GM12891 (cell line): Measurements from ENCODE around the gene USP32.
A peak's percentile ranks its signal among the peaks of the same experiment; 100 is the strongest.

ENCODE experiments used
- DNase-seq: peaks from one replicate; pipeline ENCODE4 v3.0.0; 2011; ENCODE audit warnings: low spot score; ENCODE audit not compliant: insufficient read length
- FAIRE-seq: peaks from 2 replicates; lab custom pipeline; 2011; peaks lifted over from hg19 to GRCh38; lab: Jason Lieb, UNC
- PAX5 ChIP-seq: IDR thresholded peaks from 2 replicates; pipeline ENCODE4 v1.6.1; 2011; ENCODE audit warnings: low read length, moderate library complexity, mild to moderate bottlenecking; ENCODE audit not compliant: insufficient read depth, severe bottlenecking
- POLR2A ChIP-seq: IDR thresholded peaks from 2 replicates; pipeline ENCODE4 v1.6.1; 2011; ENCODE audit warnings: low read depth, low read length, control low read depth
- POLR2AphosphoS5 ChIP-seq: IDR thresholded peaks from 2 replicates; pipeline ENCODE4 v1.6.1; 2011; ENCODE audit warnings: low read depth, low read length, control low read depth
- POU2F2 ChIP-seq: IDR thresholded peaks from 2 replicates; pipeline ENCODE4 v1.6.1; 2011; ENCODE audit warnings: low read depth, mild to moderate bottlenecking, control low read depth, low read length, moderate library complexity
- SPI1 ChIP-seq: IDR thresholded peaks from 2 replicates; pipeline ENCODE4 v1.6.1; 2011; ENCODE audit warnings: low read depth, low read length, control low read depth
- TAF1 ChIP-seq: IDR thresholded peaks from 2 replicates; pipeline ENCODE4 v1.6.1; 2011; ENCODE audit warnings: low read depth, low read length, control low read depth

Gene USP32

DNA sequence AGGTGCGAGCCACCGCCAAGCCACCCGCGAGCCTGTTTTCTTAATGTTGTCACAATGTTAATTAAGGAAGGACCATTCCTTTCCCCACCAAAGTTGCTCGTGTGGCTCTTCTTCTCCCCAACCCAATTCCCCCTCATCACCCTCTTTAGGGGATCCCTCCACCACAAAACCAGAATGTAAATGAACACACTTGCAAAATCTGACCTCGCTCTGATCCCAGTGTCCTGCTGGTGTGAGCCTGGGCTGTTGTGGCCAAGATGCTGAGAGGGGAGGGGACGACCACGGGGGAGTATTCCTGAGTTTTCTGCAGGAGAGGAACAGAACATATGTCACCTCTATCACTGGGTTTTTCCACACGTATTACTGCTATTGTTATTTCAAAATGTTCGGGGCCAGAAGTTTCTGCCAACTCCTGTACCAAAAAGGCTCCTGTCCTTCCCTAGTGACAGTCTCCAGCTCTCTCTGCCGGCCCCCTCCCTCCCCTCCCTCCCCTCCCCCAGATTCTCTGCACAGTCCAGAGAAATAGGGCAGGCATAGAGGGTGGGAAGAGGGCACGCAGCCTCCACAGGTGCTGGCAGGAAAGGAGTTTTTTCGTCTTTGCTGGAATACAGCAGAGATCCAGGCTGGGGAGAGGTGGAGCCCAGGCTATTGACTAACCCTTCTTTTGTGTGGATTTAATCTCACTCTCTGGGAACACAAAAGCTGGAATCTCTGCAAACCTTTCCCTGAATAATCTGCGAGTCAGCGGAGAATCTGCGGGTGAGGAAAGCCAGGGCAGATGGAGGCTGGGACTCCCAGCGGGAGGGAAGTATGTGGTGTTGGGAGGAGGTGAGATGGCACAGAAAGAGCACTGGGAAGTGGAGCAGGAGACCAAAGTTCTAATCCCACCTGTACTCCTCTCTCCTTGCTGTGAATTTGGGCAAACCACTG is 246.7 kb downstream of the USP32 start:
- FAIRE-seq (no peak), DNase-seq (no peak)
- TF ChIP-seq SPI1 (no peak), POLR2AphosphoS5 (no peak), POU2F2 (no peak), PAX5 (no peak), POLR2A (no peak)

DNA sequence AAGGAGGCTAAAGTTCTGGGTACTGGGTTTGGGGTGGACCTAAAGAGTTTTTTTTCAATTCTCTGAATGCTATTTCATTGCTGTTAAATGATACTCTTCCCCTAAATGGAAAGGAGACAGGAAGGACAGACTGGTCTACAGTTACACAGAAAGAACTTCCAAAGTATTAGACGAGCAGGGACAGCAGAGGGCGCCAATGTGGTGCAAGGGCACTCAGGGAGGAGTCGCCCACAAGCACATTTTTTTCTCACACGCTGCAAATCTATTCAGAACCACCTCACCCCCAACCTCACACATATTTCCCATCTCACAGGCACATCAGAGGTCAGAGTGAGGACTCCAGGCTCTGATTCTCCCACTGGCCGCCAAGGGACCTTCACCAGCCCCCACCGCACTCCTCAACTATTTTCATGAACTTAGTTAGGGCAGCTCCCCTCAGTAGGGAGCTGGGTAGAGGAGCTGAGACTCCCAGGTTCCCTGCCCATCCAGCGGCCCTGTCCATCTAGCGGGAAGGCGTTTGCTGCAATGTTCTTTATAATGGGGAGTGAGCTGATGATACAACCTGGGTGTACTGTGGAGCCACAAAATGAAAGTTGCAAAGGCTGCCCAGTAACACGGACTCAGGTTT is 248.9 kb downstream of the USP32 start:
- TF ChIP-seq POU2F2 (no peak), PAX5 (no peak), POLR2AphosphoS5 (no peak), POLR2A (no peak), TAF1 (no peak), SPI1 (no peak)
- no peak for DNase-seq
- FAIRE-seq, result peak; percentile 94

DNA sequence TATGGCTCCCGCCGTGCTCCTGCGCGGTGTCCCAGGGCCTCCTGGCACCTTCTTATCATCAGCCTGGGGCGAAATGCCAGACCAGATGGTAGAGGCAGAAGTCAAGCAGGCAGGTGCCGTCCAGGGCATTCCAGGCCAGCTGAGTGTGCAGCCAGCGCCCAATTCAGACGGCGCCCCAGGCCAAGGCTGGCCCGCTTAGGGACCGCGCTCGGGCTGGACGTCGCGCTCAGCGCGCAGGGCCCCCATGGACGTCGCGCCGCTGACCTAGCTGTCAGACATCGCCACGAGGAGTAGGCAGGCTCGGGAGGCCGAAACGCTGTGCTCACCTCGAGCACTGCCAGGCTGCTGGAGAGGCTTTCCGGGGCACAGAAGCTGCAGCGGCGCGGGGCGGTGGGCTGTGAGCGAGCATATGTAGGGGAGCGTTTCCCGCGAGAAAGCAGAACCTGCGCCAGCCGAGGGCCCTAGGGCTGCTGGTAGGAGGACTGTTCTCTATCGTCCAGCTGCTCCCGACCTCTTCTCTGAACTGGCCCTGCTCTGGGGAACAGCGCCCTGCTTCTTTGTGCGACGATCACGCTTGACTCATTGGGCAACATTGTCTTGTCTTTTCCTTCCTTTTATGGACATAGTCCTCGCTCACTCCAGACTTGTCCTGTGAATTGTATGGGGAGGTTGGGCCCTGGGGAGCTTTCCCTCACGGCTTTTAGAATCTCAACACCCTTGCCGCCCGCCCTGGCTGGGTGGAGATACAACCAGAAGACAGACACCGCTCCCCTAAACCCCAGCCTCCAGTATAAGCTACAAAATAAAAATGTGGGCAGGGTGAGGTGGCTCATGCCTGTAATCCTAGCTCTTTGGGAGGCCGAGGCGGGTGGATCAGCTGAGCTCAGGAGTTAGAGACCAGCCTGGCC is 250.6 kb downstream of the USP32 start:
- DNase-seq (no peak), FAIRE-seq (no peak)
- no peak for TF ChIP-seq SPI1
- no peak for TF ChIP-seq POU2F2
- TF ChIP-seq PAX5, result no peak
- no peak for TF ChIP-seq POLR2AphosphoS5
- TF ChIP-seq POLR2A, result no peak
- TF ChIP-seq TAF1, result no peak

DNA sequence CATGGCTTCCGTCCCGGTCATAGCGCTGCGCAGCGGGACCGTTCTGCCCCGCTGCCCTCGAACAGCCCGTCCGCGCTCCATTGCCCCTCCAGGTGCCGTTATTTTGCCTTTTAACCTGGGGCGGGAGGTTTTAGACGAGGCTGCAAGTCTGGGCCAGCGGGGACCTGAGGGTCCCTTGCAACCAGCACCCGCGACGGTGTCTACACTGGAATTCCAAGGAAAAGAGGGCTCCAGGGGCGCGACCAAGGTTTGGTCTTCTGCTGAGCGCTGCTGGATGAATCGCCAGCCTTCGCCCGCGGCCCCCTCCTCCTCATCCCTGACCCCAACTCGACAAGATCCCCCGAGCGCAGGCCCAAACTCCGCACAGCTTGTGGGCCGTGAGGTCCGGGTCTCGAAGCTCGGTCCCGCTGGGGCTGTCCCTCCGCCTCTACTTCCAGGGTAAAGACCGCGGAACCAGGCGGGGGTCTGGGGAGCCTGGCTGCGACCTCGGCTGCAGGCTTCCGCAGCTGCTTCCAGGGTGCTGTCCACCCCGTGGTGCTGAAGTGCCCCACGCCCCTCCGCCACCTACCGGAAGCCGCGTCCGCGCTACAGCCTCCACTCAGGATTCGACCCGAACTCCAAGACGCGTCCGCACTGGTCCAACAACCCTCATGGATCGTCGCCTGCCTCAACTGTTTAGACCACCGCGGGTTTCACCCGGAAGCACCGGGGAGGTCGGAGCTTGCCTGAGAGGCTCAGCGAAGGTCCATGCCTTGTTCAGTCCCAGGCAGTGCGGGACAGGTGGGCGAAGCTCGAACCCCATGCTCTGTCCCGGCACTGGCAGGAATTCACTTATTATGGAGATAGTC is 252.3 kb downstream of the USP32 start:
- FAIRE-seq, result peak; percentile 66
- DNase-seq, result no peak
- TF ChIP-seq POLR2AphosphoS5 (no peak), PAX5 (no peak), POLR2A (no peak), TAF1 (no peak), SPI1 (no peak), POU2F2 (no peak)

DNA sequence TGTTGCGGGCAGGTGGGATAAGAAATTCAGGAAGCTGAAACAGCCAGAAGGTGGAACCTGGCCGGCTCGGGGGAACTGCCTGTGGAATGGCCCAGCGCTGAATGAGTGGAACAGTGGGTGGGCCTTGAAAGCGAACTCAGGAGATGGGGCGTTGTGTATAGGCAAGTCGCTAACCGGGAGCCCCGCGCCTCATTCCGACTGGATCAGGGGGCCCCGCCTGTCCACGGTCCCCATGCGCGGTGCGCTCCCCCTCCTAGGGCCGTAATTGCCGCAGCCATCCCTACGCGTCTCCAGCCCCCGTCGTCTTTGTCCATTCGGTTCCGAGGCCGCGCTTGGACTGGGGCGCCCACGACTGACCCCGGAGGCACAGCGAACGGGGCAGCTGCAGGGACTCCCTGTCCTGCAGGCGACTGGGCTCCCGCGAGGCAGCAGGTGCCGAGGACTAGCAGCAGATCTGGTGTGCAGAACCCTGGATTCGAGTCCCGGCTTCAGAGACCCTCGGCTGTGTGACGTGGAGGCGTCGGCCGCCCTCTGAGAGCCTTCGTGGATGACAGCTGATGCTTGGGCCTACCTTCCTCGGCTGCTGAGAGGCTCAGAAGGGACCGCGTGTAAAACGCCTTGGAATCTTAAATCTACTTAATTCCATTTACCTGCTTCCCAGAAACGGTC is 253.0 kb downstream of the USP32 start:
- no peak for TF ChIP-seq POLR2A
- DNase-seq, result no peak
- FAIRE-seq, result no peak

DNA sequence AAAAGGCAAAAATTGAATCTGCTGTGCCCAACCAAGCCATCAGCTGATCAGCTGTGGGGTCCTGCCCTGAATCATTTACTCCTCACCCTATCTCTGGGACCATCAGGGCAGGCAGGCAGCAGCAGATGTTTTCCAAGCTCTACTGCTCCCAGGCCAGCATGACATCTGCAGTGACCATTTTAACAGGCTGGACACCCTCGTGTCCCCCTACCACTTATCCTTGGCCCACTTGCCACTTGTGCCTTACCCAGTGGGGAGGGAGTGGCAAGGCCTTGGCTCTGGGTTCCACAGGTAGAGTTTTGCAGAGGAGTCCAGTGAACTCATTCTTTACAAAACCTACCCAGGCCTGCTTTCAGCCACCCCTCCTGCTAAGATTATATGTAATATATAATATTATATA is 254.2 kb downstream of the USP32 start:
- no peak for FAIRE-seq
- TF ChIP-seq PAX5 (no peak), POLR2AphosphoS5 (no peak), SPI1 (no peak), TAF1 (no peak), POLR2A (no peak), POU2F2 (no peak)

DNA sequence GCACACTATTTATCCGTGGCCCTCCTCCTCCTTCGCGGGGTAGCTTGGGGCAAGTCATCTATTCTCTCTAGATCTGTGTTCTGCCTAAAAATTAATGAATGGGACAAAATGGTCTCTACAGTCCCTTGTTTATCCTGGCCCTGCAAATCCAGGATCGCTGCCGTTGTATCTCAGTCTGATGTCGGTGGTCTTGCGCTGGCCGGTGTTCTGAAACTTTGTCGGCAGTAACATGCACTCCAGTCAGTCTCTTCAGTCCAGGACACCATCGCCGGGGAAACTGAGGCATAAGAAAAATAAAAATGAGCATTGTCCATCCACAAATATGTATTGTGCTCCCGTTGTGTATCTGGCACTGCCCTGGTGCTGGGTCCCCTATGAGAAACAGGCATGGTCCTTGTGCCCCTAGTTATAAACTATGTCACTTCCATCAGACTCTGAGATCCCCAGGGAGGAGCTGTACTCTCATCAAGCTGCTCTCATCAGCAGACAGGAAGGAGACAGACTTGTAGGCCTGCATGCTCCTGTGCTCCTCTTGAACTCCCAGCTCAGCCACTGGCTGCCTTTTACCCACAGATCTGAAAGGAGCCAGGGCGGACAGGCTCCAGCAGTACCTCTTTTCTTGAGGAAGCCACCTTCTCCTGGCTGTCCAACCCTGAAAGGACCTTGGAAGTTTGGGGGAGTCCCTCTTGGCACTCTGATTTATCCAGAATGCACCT is 255.8 kb downstream of the USP32 start:
- FAIRE-seq (no peak), DNase-seq (no peak)
- TF ChIP-seq POLR2AphosphoS5 (no peak), POU2F2 (no peak), POLR2A (no peak), PAX5 (no peak), SPI1 (no peak), TAF1 (no peak)

More for the DNA sequence above, 254.2 kb downstream of the USP32 start:
- DNase-seq, result no peak

DNA sequence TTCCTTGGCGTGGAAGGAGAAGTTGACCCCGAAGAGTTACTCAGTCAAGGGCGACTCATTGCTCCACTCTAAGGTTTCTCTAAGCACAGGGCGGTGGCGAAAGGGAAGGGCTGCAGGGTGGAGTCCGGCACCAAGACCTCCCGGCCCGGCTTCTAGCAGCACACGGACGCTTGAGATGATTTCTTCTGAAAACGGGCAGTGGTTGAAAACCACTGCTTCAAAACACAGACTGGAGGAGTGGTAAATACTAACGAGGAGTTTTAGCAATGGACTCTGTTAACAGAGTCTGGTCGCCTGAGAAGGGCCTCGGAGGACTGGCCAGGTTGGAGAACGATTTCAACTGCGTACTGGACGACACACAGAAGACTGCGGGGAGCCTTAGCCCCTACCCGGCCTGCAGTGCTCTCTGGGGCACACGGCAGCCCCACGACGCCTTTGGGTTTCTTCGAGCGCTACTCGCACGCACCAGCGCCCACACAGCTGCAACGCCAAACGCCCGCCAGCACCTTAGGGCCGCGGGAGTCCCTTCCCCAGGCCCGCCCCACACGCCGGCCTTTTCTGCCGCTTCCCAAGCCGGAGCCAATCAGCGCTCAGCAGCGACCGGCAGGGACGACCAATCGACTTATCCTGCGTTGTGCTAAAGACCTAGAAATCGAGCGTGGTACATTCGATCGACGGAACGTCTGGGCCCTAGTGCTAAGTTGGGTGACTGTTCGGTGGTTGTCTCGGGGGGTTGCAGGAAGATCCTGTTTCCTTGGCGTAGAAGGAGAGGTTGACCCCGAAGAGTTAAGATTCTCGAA is 256.6 kb downstream of the USP32 start:
- TF ChIP-seq POLR2A (peak; percentile 27; the same call in 1 of the 2 replicates), SPI1 (no peak), POLR2AphosphoS5 (no peak), POU2F2 (no peak), TAF1 (peak; percentile 58; the same call in 1 of the 2 replicates)
- FAIRE-seq (peak; percentile 83), DNase-seq (peak; percentile 93)
